GM18511 (cell line): ENCODE data around the gene ARID3B.

ENCODE experiments used
- ATAC-seq: cut with Tn5 transposase; IDR thresholded peaks from one replicate; pipeline ENCODE4 v1.9.1; 2021; ENCODE audit warnings: mild to moderate bottlenecking, moderate library complexity; ENCODE audit not compliant: unreplicated experiment

The ARID3B gene

GRCh38 chr15:74599156-74599555 is 58.1 kb downstream of the ARID3B start:
- ATAC-seq = no peak

- ATAC-seq = no peak
Measured at GRCh38 chr15:74603026-74603788, 62.2 kb downstream of the ARID3B start.

- ATAC-seq = no peak
Measured at GRCh38 chr15:74603789-74604705, 63.0 kb downstream of the ARID3B start.

GRCh38 chr15:74604983-74605794 is 64.2 kb downstream of the ARID3B start:
- ATAC-seq = no peak

DNA sequence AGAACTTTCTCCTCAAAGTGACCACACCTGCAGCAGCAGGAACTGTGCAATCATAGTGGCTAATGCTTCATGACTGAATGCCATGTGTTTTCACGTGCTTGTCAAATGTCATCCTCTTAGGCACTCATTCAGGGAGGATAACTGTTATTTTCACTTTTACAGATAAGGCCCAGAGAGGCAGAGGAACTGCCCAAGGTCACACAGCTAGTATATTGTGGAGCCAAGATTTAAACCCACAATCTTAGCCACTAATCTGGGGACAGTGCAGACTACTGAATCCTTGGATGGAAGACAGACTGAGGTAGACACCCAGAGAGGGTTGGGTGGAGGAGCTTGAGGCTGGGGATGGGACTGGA is 64.8 kb downstream of the ARID3B start:
- no peak for ATAC-seq

GRCh38 chr15:74608786-74609185 is 67.8 kb downstream of the ARID3B start:
- ATAC-seq = no peak

GRCh38 chr15:74609938-74610301 is 68.9 kb downstream of the ARID3B start:
- ATAC-seq = no peak

DNA sequence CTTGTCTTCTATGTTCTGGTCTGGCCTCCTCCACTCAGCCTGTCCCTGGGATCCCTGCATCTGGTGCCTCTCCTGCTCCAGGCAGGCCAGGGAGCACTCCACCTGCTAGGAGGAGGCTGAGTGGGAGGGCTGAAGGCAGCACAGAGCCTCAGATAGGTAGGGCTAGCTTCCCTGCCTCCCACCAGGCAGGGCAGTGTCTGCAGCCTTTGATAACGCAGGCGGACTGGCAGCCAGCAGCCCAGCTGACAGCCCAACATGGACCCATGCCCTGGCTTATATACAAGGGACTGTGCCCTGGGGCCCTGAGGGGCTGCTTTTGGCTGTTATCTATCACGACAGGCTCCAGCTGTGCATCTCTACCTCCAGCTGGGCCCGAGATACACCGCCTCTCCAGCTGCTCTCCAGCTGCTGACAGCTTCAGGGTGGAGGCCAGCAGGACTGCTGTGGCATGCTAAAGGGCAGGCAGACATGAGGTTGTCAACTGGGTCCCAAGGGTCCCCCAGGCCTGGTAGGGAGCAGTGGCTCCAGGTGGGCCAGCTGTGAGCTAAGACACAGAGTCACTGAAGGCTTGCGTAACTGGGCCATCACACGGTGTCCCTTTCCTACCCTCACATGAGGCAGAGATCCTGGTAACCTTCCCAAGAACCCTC is 69.4 kb downstream of the ARID3B start:
- no peak for ATAC-seq

GRCh38 chr15:74611341-74611740 is 70.3 kb downstream of the ARID3B start:
- ATAC-seq = no peak

DNA sequence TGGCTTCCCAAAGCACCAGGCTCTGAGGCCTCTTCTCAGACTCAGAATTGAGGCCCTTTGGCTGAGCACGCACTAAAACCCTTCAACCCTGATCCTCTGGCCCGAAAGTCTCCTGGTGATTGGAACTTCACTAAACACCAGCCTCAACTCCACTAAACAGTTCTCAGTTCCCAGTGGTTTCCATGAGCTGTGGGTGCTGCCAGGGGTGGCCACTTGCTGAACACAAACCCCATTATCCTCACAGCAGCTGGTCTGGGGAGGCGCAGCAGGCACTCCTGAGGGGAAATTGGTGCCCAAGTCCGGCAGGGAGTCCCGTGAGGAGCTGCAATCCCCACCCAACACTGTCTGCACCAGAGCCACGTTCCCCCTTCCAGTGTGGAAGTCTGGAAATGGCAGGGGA is 70.8 kb downstream of the ARID3B start:
- no peak for ATAC-seq

DNA sequence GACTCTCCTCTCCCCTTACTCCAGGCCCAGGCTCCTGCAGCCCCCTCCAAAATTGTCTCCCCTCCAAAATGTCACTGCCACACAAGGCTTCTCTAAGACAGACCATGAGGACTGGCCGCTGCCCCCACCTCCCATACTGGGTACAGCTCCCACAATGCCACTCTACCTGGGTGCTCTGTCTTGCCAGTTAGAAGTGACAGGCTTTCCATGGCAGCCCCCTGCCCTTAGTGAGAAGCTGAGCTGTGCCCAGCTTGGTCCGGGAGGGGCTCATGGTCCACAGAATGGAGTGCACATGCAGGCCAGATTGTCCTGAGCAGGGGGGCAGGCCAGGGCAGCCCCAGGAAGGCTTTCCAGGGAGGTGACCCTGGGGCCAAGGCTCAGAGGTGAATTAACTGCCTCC is 71.7 kb downstream of the ARID3B start:
- ATAC-seq = no peak

- no peak for ATAC-seq
Measured at GRCh38 chr15:74613089-74613952, 72.3 kb downstream of the ARID3B start.

DNA sequence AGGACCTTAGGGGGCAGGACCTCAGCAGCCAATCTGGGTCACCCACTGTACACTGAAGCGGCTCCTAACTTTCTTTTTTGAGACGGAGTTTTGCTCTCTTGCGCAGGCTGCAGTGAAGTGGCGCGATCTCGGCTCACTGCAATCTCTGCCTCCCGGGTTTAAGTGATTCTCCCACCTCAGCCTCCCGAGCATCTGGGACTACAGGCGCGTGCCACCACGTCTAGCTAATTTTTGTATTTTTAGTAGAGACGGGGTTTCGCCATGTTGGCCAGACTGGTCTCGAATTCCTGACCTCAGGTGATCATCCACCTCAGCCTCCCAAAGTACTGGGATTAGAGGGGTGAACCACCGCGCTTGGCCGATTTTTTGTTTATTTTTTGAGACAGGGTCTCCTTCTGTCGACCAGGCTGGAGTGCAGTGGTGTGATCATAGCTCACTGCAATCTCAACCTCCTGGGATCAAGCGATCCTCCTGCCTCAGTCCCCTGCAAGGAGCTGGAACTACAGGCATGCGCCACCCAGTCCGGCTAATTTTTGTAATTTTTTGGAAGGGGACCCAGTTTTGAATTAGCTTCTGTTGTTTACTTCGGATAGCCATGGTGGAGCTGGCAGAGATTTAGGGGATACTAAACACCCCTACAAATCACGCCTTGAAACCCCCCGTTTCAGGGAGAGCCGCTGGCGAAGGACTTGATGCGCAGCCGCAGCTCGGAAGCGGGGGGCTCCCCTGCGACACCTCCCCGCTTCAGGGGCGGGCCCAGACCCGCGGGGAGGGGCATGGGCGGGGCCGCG is 73.1 kb downstream of the ARID3B start:
- ATAC-seq = no peak

- ATAC-seq = peak; percentile 57
Measured at GRCh38 chr15:74614744-74615507, 73.9 kb downstream of the ARID3B start.

DNA sequence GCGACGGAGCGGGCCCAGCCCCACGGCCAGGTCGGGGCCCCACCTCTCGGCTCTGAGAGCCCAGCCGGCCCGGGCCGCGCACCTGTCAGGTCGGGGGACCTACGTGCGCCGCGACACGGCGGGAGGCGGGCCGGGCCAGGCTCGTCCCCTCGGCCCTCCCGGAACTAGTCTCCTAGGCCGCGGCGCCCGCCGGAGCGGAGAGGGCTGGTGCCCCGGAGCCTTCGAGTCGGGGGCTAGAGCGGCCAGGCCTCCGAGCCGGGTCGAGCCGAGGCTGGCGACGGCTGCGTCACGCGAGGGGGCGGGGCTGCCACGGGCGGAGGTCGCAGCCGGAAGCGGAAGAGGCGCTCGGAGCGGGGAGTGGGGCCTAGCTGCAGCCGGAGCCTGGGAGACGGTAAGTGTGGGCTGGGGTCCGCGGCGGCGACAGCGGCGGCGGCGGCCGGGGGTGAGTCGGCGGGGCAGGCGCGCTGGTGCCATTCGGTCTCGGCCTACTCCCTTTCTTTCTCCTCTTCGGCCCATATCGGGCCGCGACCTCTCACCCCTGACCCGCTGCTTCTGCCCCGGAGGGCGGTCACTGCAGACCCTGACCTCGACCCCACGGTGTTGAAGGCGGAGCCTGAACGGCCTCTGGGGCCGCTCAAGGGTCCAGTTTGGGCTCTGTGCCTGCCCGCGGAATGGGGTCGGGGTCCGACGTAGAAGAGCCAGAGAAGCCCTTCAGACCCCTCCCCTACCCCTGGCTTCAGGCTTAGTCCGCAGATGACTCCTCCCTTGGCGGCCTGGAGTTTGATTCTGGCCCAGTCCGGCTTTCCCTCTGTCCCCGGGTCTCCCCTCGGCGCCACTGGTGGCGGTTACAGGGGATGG is 74.7 kb downstream of the ARID3B start, which contains the start of gene CLK3:
Gene CLK3 (plus strand): TSS at position 329 of the 858 bp plus-strand sequence. CDS start 3,361 bp downstream, outside the sequence.
- peak; percentile 79 for ATAC-seq

GRCh38 chr15:74616366-74616939 is 75.4 kb downstream of the ARID3B start:
- ATAC-seq = no peak

DNA sequence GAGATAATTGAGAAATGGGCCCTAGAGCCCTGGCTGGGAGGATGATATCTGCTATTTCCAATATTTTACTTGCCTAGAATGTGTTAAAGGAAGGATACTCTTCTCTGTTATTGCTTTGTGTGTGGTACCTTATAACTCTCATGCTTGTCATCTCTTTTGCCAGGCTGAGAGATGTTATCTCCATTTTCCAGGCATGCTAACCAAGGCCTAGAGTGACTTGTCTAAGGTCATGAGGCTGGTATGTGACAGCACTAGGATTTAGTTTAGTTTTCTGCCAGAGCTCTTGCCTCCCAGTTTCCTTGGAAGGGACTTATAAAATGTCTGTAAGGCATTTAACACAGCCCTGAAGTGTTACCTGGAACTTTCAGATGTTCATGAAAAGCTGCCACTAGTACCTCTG is 76.0 kb downstream of the ARID3B start:
- ATAC-seq = no peak
